GM21360 (cell line): ENCODE results near the gene FLNB.

Experiments used
- ATAC-seq: cut with Tn5 transposase; IDR thresholded peaks from one replicate; pipeline ENCODE4 v1.9.1; 2021; ENCODE audit warnings: mild to moderate bottlenecking, moderate library complexity; ENCODE audit not compliant: unreplicated experiment

FLNB gene

GRCh38 chr3:58177747-58178527 lies 169.7 kb downstream of the FLNB start:
- peak; percentile 89 for ATAC-seq

GRCh38 chr3:58178528-58179234 lies 170.5 kb downstream of the FLNB start:
- ATAC-seq = no peak

- no peak for ATAC-seq
These were observed 171.2 kb downstream of the FLNB start for GRCh38 chr3:58179235-58180098.

- ATAC-seq = no peak
These were observed 172.1 kb downstream of the FLNB start for GRCh38 chr3:58180099-58180880.

GRCh38 chr3:58180940-58181587 lies 172.8 kb downstream of the FLNB start:
- no peak for ATAC-seq

- no peak for ATAC-seq
These were observed 175.0 kb downstream of the FLNB start for GRCh38 chr3:58183221-58183620.

- no peak for ATAC-seq
These were observed 175.7 kb downstream of the FLNB start for GRCh38 chr3:58183891-58184290.

GRCh38 chr3:58184309-58184981 lies 176.2 kb downstream of the FLNB start:
- ATAC-seq = no peak

- ATAC-seq = no peak
These were observed 176.7 kb downstream of the FLNB start for GRCh38 chr3:58184982-58185360.

- no peak for ATAC-seq
These were observed 179.9 kb downstream of the FLNB start for GRCh38 chr3:58188173-58188564.

GRCh38 chr3:58188921-58189451 lies 180.8 kb downstream of the FLNB start:
- ATAC-seq = no peak

- no peak for ATAC-seq
These were observed 181.5 kb downstream of the FLNB start for GRCh38 chr3:58189691-58190090.

GRCh38 chr3:58190291-58190690 lies 182.1 kb downstream of the FLNB start:
- ATAC-seq = no peak

GRCh38 chr3:58190882-58191281 lies 182.7 kb downstream of the FLNB start:
- no peak for ATAC-seq

- no peak for ATAC-seq
These were observed 183.3 kb downstream of the FLNB start for GRCh38 chr3:58191361-58191991.

- ATAC-seq = no peak
These were observed 183.8 kb downstream of the FLNB start for GRCh38 chr3:58192069-58192468.

GRCh38 chr3:58193682-58194407 lies 185.6 kb downstream of the FLNB start:
- ATAC-seq = no peak

GRCh38 chr3:58197588-58197987 lies 189.4 kb downstream of the FLNB start:
- ATAC-seq = no peak
